Right ventricle myocardium inferior (tissue), 1 donor: ENCODE data around the gene SHROOM2. TPM values are rescaled to one million over a fixed set of nuclear protein-coding genes. Genes with fewer than 3 reads are reported as not detected.

ENCODE experiments used
- total RNA-seq: library from RNA; stranded (reverse); fragmentation: NEBNext Ultra II Directional; extraction: Animal tissue kit (Norgen Biotek cat#: 25700); gene quantifications from one replicate; pipeline ENCODE4 v1.2.1, GENCODE V29; 2021
- donor health status: DM: no; HTN: yes; CAD: no; lungs with severe emphysema.

SHROOM2 gene
- total RNA-seq, 1 donor from 2014 or later: 0.60 TPM

Other genes starting within 250 kb of the SHROOM2 start
- not detected for gene GPR143, start 20.6 kb upstream of the SHROOM2 start, total RNA-seq
- not detected for gene CLDN34, start 180.9 kb downstream of the SHROOM2 start, total RNA-seq